H1 (cell line): ENCODE measurements around the gene HNF1B. TPM values are rescaled to one million over a fixed set of nuclear protein-coding genes. Genes with fewer than 3 reads are reported as not detected.

Source experiments
- CTCF ChIA-PET: fragments of 300-600 bp; sonication (Branson Sonifier 250); formaldehyde crosslinking; loops from one replicate; lab custom pipeline; 2021; ENCODE audit not compliant: partially characterized antibody; lab: Charles Lee
- POLR2A ChIA-PET: fragments of 300-600 bp; sonication (Branson Sonifier 250); formaldehyde crosslinking; loops from one replicate; lab custom pipeline; 2021; ENCODE audit warnings: inconsistent platforms; ENCODE audit not compliant: partially characterized antibody; lab: Charles Lee
- DNase-seq, 2 experiments: peaks; one replicate each; pipeline versions ENCODE4 v3.0.0 to v3.0.0-alpha.2; 2010 to 2022; ENCODE audit warnings: low spot score in 2 of 2, low read depth in 1 of 2, mixed read lengths in 1 of 2
- FAIRE-seq: peaks from 2 replicates; lab custom pipeline; 2011; peaks lifted over from hg19 to GRCh38; lab: Jason Lieb, UNC
- H2AFZ ChIP-seq: 2 replicates; pipeline ENCODE4 v1.8.1; 2012; ENCODE audit warnings: low read length, inconsistent platforms
- H2AK5ac ChIP-seq: 2 replicates; pipeline ENCODE4 v1.6.1; 2013; ENCODE audit warnings: low read depth, low read length
- H2BK120ac ChIP-seq: replicated peaks from 2 replicates; pipeline ENCODE3; 2013; ENCODE audit warnings: low read depth, low read length, inconsistent platforms
- H2BK12ac ChIP-seq: 2 replicates; pipeline ENCODE4 v1.6.1; 2013; ENCODE audit warnings: low read depth, low read length
- H2BK15ac ChIP-seq: 2 replicates; pipeline ENCODE4 v1.6.1; 2013; ENCODE audit warnings: low read length
- H2BK20ac ChIP-seq: 2 replicates; pipeline ENCODE4 v1.6.1; 2013; ENCODE audit warnings: low read length
- H2BK5ac ChIP-seq: 2 replicates; pipeline ENCODE4 v1.6.1; 2013; ENCODE audit warnings: low read depth, low read length
- H3K14ac ChIP-seq: 2 replicates; pipeline ENCODE4 v1.6.1; 2013; ENCODE audit warnings: inconsistent platforms; ENCODE audit not compliant: insufficient read length
- H3K18ac ChIP-seq: 2 replicates; pipeline ENCODE4 v1.6.1; 2013; ENCODE audit warnings: low read length; ENCODE audit errors: extremely low read depth
- H3K23ac ChIP-seq: 2 replicates; pipeline ENCODE4 v1.6.1; 2013; ENCODE audit warnings: inconsistent platforms; ENCODE audit not compliant: insufficient read length
- H3K23me2 ChIP-seq: 2 replicates; pipeline ENCODE4 v1.6.1; 2013; ENCODE audit warnings: low read depth, low read length
- H3K27ac ChIP-seq: 2 replicates; pipeline ENCODE4 v1.6.1; 2011; ENCODE audit warnings: low read depth, low read length, inconsistent platforms
- H3K27me3 ChIP-seq, 4 experiments: replicated peaks in 1 of 4; 1 replicate in 1 of 4; 2 replicates in 3 of 4; pipeline versions ENCODE4 v1.6.1 to v1.8.1; 2011 to 2013; ENCODE audit warnings: low read length in 3 of 4, mild to moderate bottlenecking in 3 of 4, inconsistent platforms in 2 of 4, mixed read lengths in 2 of 4, moderate library complexity in 1 of 4; ENCODE audit not compliant: control insufficient read depth in 3 of 4, insufficient read depth in 3 of 4; ENCODE audit errors: extremely low read depth in 1 of 4
- H3K36me3 ChIP-seq, 4 experiments: 2 replicates each; pipeline versions ENCODE4 v1.6.1 to v1.8.1; 2011 to 2013; ENCODE audit warnings: mild to moderate bottlenecking in 4 of 4, low read length in 3 of 4, moderate library complexity in 2 of 4, control low read depth in 1 of 4, inconsistent platforms in 1 of 4; ENCODE audit not compliant: insufficient read depth in 4 of 4, control insufficient read depth in 2 of 4
- H3K4ac ChIP-seq: replicated peaks from 2 replicates; pipeline ENCODE3; 2013; ENCODE audit warnings: low read length, low read depth, mixed read lengths, inconsistent platforms; ENCODE audit not compliant: insufficient read length
- H3K4me1 ChIP-seq, 4 experiments: replicated peaks in 1 of 4; 1 replicate in 1 of 4; 2 replicates in 3 of 4; pipeline versions ENCODE4 v1.6.1 to v1.8.1; 2011 to 2013; ENCODE audit warnings: low read length in 3 of 4, inconsistent platforms in 2 of 4, mixed read lengths in 1 of 4; ENCODE audit not compliant: insufficient read depth in 4 of 4, control insufficient read depth in 3 of 4
- H3K4me2 ChIP-seq, 2 experiments: 2 replicates each; pipeline versions ENCODE4 v1.6.1 to v1.8.1; 2011 to 2013; ENCODE audit warnings: low read depth in 2 of 2, low read length in 2 of 2, control low read depth in 1 of 2, inconsistent platforms in 1 of 2, mild to moderate bottlenecking in 1 of 2; ENCODE audit not compliant: insufficient read depth in 1 of 2
- H3K4me3 ChIP-seq, 4 experiments: fragments of 200-600, 300-600 bp in 1 of 4; sonication (generic), shearing (Covaris generic), sonication (Bioruptor Twin) in 1 of 4; 2 replicates each; pipeline versions ENCODE4 v1.5.1 to v1.8.1; 2011 to 2016; ENCODE audit warnings: low read length in 4 of 4, low read depth in 3 of 4, control low read depth in 2 of 4, inconsistent platforms in 2 of 4, mild to moderate bottlenecking in 2 of 4, mixed read lengths in 1 of 4, moderate library complexity in 1 of 4; ENCODE audit not compliant: insufficient read depth in 2 of 4; ENCODE audit errors: extremely low read depth in 1 of 4
- H3K56ac ChIP-seq: replicated peaks from 2 replicates; pipeline ENCODE3; 2013; ENCODE audit warnings: low read depth, mild to moderate bottlenecking, mixed read lengths, low read length, inconsistent platforms; ENCODE audit not compliant: insufficient read length
- H3K79me1 ChIP-seq: 2 replicates; pipeline ENCODE4 v1.6.1; 2013; ENCODE audit warnings: low read depth, low read length, control low read depth
- H3K79me2 ChIP-seq, 2 experiments: 2 replicates each; pipeline versions ENCODE4 v1.6.1 to v1.8.1; 2012 to 2013; ENCODE audit warnings: low read length in 2 of 2, mild to moderate bottlenecking in 2 of 2, inconsistent platforms in 1 of 2; ENCODE audit not compliant: insufficient read depth in 2 of 2, control insufficient read depth in 1 of 2
- H3K9ac ChIP-seq, 4 experiments: replicated peaks in 1 of 4; 1 replicate in 1 of 4; 2 replicates in 3 of 4; pipeline versions ENCODE4 v1.6.1 to v1.8.1; 2011 to 2013; ENCODE audit warnings: low read depth in 3 of 4, low read length in 3 of 4, control low read depth in 2 of 4, mild to moderate bottlenecking in 2 of 4, moderate library complexity in 2 of 4, inconsistent platforms in 1 of 4; ENCODE audit errors: extremely low read depth in 1 of 4
- H3K9me3 ChIP-seq, 2 experiments: 2 replicates each; pipeline versions ENCODE4 v1.6.1 to v1.8.1; 2012 to 2013; ENCODE audit warnings: mild to moderate bottlenecking in 2 of 2, moderate library complexity in 2 of 2, control low read depth in 1 of 2, inconsistent platforms in 1 of 2, low read depth in 1 of 2, low read length in 1 of 2, mixed read lengths in 1 of 2; ENCODE audit not compliant: insufficient read depth in 2 of 2
- H4K20me1 ChIP-seq, 2 experiments: replicated peaks in 1 of 2; 2 replicates each; pipeline versions ENCODE3 to v1.8.1; 2011 to 2013; ENCODE audit warnings: inconsistent platforms in 2 of 2, low read length in 2 of 2, mild to moderate bottlenecking in 1 of 2; ENCODE audit not compliant: insufficient read depth in 2 of 2, control insufficient read depth in 1 of 2
- H4K5ac ChIP-seq: 2 replicates; pipeline ENCODE4 v1.6.1; 2013; ENCODE audit warnings: low read length, low read depth, mixed read lengths, inconsistent platforms; ENCODE audit not compliant: insufficient read length
- H4K8ac ChIP-seq: 2 replicates; pipeline ENCODE4 v1.8.0; 2013; ENCODE audit warnings: mild to moderate bottlenecking, moderate library complexity, low read length, inconsistent platforms; ENCODE audit not compliant: insufficient read depth; ENCODE audit errors: extremely low read depth
- H4K91ac ChIP-seq: replicated peaks from 2 replicates; pipeline ENCODE3; 2013; ENCODE audit warnings: low read length, mixed read lengths, inconsistent platforms; ENCODE audit not compliant: insufficient read length
- CHD2 ChIP-seq: IDR thresholded peaks from 2 replicates; pipeline ENCODE4 v1.6.1; 2012; ENCODE audit warnings: low read length, improper control_type of control experiment
- CTBP2 ChIP-seq: IDR thresholded peaks from 2 replicates; pipeline ENCODE4 v1.7.0; 2011; ENCODE audit warnings: borderline replicate concordance, mild to moderate bottlenecking, moderate library complexity, mixed read lengths, low read length; ENCODE audit not compliant: insufficient read depth, insufficient read length
- EP300 ChIP-seq, 2 experiments: IDR thresholded peaks; 1 replicate in 1 of 2; 2 replicates in 1 of 2; pipeline ENCODE4 v1.6.1; 2011 to 2012; ENCODE audit warnings: low read depth in 2 of 2, low read length in 2 of 2, mild to moderate bottlenecking in 2 of 2, borderline replicate concordance in 1 of 2, inconsistent platforms in 1 of 2, moderate library complexity in 1 of 2
- HDAC2 ChIP-seq, 2 experiments: fragments of 300-600 bp in 1 of 2; sonication (generic) in 1 of 2; IDR thresholded peaks; 2 replicates each; pipeline ENCODE4 v1.6.1; 2011 to 2012; ENCODE audit warnings: low read depth in 2 of 2, low read length in 2 of 2, mild to moderate bottlenecking in 2 of 2, moderate library complexity in 2 of 2, borderline replicate concordance in 1 of 2, inconsistent platforms in 1 of 2
- NANOG ChIP-seq: IDR thresholded peaks from 2 replicates; pipeline ENCODE4 v1.6.1; 2011; ENCODE audit warnings: low read length, low read depth, mild to moderate bottlenecking, inconsistent platforms; ENCODE audit not compliant: insufficient read depth, poor library complexity, severe bottlenecking
- NRF1 ChIP-seq: IDR thresholded peaks from 2 replicates; pipeline ENCODE4 v1.6.1; 2011; ENCODE audit warnings: mild to moderate bottlenecking, low read depth, low read length, improper control_type of control experiment
- RNF2 ChIP-seq: fragments of 200-900, 300-1000 bp; sonication (generic); IDR thresholded peaks from 2 replicates; pipeline ENCODE4 v1.7.1; 2016; ENCODE audit warnings: borderline replicate concordance, low read depth, mild to moderate bottlenecking, antibody characterized with exemption, low read length; ENCODE audit not compliant: poor library complexity, severe bottlenecking; ENCODE audit errors: missing control alignments
- RXRA ChIP-seq: IDR thresholded peaks from 2 replicates; pipeline ENCODE4 v1.6.1; 2011; ENCODE audit warnings: low read depth, mild to moderate bottlenecking, low read length, moderate library complexity; ENCODE audit not compliant: insufficient read depth
- SIRT6 ChIP-seq: IDR thresholded peaks from one replicate; pipeline ENCODE4 v1.7.1; 2012; ENCODE audit warnings: low read length, inconsistent platforms
- SP4 ChIP-seq: IDR thresholded peaks from 2 replicates; pipeline ENCODE4 v1.6.1; 2012; ENCODE audit warnings: low read length, inconsistent platforms
- YY1 ChIP-seq: IDR thresholded peaks from 2 replicates; pipeline ENCODE4 v1.6.1; 2011; ENCODE audit warnings: low read depth, mild to moderate bottlenecking, low read length
- WGBS, 2 experiments: shearing (Covaris generic) in 1 of 2; methylation state at CpG; one replicate each; pipeline versions ENCODE4 v1.1.6 to v1.1.7; 2013 to 2015; ENCODE audit warnings: low lambda C conversion rate in 2 of 2, mixed read lengths in 2 of 2, inconsistent platforms in 1 of 2, low coverage in 1 of 2, missing lambda C conversion rate in 1 of 2; ENCODE audit not compliant: insufficient replicate concordance in 2 of 2, insufficient coverage in 1 of 2, insufficient read length in 1 of 2; ENCODE audit errors: extremely low coverage in 1 of 2, missing lambda C conversion rate in 1 of 2; 5-methylcytosine and 5-hydroxymethylcytosine counted together
- polyA plus RNA-seq, 7 experiments: library from polyadenylated mRNA; depleted of rRNA in 3 of 7; stranded (reverse) in 5 of 7; unstranded in 2 of 7; fragments of >200 nt in 5 of 7; fragments of 200-250 nt in 2 of 7; gene quantifications; 1 replicate in 5 of 7; 2 replicates in 1 of 7; 4 replicates in 1 of 7; pipeline versions ENCODE4 v1.2.1 to v1.2.3, GENCODE V29; 2011 to 2013; ENCODE audit warnings: missing spikeins in 2 of 7, mixed read lengths in 2 of 7
- total RNA-seq: library from RNA; stranded (reverse); fragmentation: NEBNext Ultra II Directional; extraction: Animal tissue kit (Norgen Biotek cat#: 25700); gene quantifications from 2 replicates; pipeline ENCODE4 v1.2.1, GENCODE V29; 2021

Gene HNF1B
- total and polyA plus RNA-seq, 2 of the 8 experiments (the other 6 are each of a cell fraction or from before 2014, with no cell fraction given), result 0.13 to 0.30 TPM

- no peak overlapping the region for H3K4ac ChIP-seq
- no peak overlapping the region for H2BK120ac ChIP-seq
- H3K4me1 ChIP-seq, result no peaks in the 10 kb centered on the region
- no peak overlapping the region for H3K56ac ChIP-seq
- FAIRE-seq (no peak), DNase-seq (no peak)
- ChIA-PET POLR2A (interaction anchor here (0.8 to 1.1 kb wide), 2 partner anchors 8 to 18 kb away, joined by 3 read pairs; no protein-coding TSS in a partner anchor), CTCF (interaction anchor here (0.6 kb wide), 1 partner anchor 1934 kb away, joined by 3 read pairs; no protein-coding TSS in a partner anchor)
- no peaks in the 10 kb centered on the region for H3K36me3 ChIP-seq
- H4K5ac ChIP-seq, result no peak overlapping the region
- H3K23ac ChIP-seq, result no peak overlapping the region
- H2AK5ac ChIP-seq, result no peak overlapping the region
- H4K91ac ChIP-seq, result no peak overlapping the region
- H2AFZ ChIP-seq, result no peak overlapping the region
- H3K27ac ChIP-seq, result no peak overlapping the region
- no peak overlapping the region for H4K8ac ChIP-seq
- H3K18ac ChIP-seq, result no peak overlapping the region
- H3K27me3 ChIP-seq, result no peaks in the 10 kb centered on the region; a peak in 1 of 7 replicates
- no peak overlapping the region for H2BK20ac ChIP-seq
- H3K79me2 ChIP-seq, result no peaks in the 10 kb centered on the region
- no peak overlapping the region for H2BK12ac ChIP-seq
- H3K4me3 ChIP-seq, result no peak overlapping the region
- no peaks in the 10 kb centered on the region for H3K79me1 ChIP-seq
- H4K20me1 ChIP-seq, result no peaks in the 10 kb centered on the region
- H3K4me2 ChIP-seq, result no peak overlapping the region
- H2BK15ac ChIP-seq, result no peak overlapping the region
- no peak overlapping the region for H2BK5ac ChIP-seq
- H3K23me2 ChIP-seq, result no peaks in the 10 kb centered on the region
- H3K9me3 ChIP-seq, result peaks cover 11 to 15% of the 10 kb centered on the region in 2 experiments; a peak in 3 of 4 replicates
- no peak overlapping the region for H3K9ac ChIP-seq
- 87% methylated on average over 5 of the region's 5 CpGs; no CpG with 5 or more reads in 1 of the 2 experiments for WGBS, 2 experiments
- H3K14ac ChIP-seq, result no peak overlapping the region
- TF ChIP-seq CHD2, result no peak
- no peak for TF ChIP-seq NANOG
- TF ChIP-seq NRF1, result no peak
- TF ChIP-seq SIRT6, result no peak
- TF ChIP-seq RXRA, result no peak
- TF ChIP-seq CTBP2, result no peak
- no peak for TF ChIP-seq RNF2
- TF ChIP-seq HDAC2 (IDR thresholded peaks at IDR 0.05; ENCODE audit: borderline replicate concordance in 1 of 2, low read depth in 2 of 2, low read length in 2 of 2), result no peak
- TF ChIP-seq SP4, result no peak
- TF ChIP-seq YY1, result no peak
- TF ChIP-seq EP300 (IDR thresholded peaks at IDR 0.05; ENCODE audit: borderline replicate concordance in 1 of 2, low read depth in 2 of 2, low read length in 2 of 2), result no peak
Observed at GRCh38 chr17:37693328-37693727, 51.5 kb downstream of the HNF1B start.
